HG03469 (cell line): Measurements from ENCODE around the gene UNC119.
"Not testable (repeated sequence)": the region's sequence is repeated elsewhere in the genome, so short reads cannot be mapped to it uniquely, and the experiment has no call there.

Source experiments
- ATAC-seq: cut with Tn5 transposase; IDR thresholded peaks from one replicate; pipeline ENCODE4 v1.9.1; 2021; ENCODE audit warnings: mild to moderate bottlenecking, moderate library complexity, moderate number of reproducible peaks; ENCODE audit not compliant: unreplicated experiment

The UNC119 gene

GRCh38 chr17:28552176-28552999 is at the start of gene UNC119:
Gene UNC119 (minus strand): TSS chr17:28552624. CDS start chr17:28552557, 67 bp downstream.
- ATAC-seq, result no peak

GRCh38 chr17:28599311-28600184 is 47.1 kb upstream of the UNC119 start:
- ATAC-seq, result peak; percentile 34

GRCh38 chr17:28598799-28599310 is 46.4 kb upstream of the UNC119 start, which contains the start of gene SPAG5:
Gene SPAG5 (minus strand): TSS chr17:28599025. CDS start chr17:28598946, 79 bp downstream.
- ATAC-seq, result peak; percentile 57

- no peak for ATAC-seq
Measured at GRCh38 chr17:28598389-28598788, 46.0 kb upstream of the UNC119 start.

GRCh38 chr17:28597606-28598383 is 45.4 kb upstream of the UNC119 start:
- ATAC-seq, result no peak

GRCh38 chr17:28592260-28592659 is 39.8 kb upstream of the UNC119 start:
- no peak for ATAC-seq

GRCh38 chr17:28585851-28586250 is 33.4 kb upstream of the UNC119 start:
- no peak for ATAC-seq

GRCh38 chr17:28584434-28584833 is 32.0 kb upstream of the UNC119 start:
- ATAC-seq, result no peak

GRCh38 chr17:28582513-28582912 is 30.1 kb upstream of the UNC119 start:
- no peak for ATAC-seq

GRCh38 chr17:28580959-28581358 is 28.5 kb upstream of the UNC119 start:
- ATAC-seq, result no peak

GRCh38 chr17:28579526-28579925 is 27.1 kb upstream of the UNC119 start:
- ATAC-seq, result no peak

GRCh38 chr17:28578246-28579195 is 26.1 kb upstream of the UNC119 start:
- no peak for ATAC-seq

GRCh38 chr17:28577466-28577824 is 25.0 kb upstream of the UNC119 start:
- ATAC-seq, result no peak

GRCh38 chr17:28576758-28577465 is 24.5 kb upstream of the UNC119 start, which contains the start of gene ALDOC:
Gene ALDOC (minus strand): TSS chr17:28576895. CDS start chr17:28575532, 1,363 bp downstream.
- peak; percentile 70 for ATAC-seq

- ATAC-seq, result not testable (repeated sequence)
Measured at GRCh38 chr17:28576016-28576415, 23.6 kb upstream of the UNC119 start.

GRCh38 chr17:28575126-28575795 is 22.8 kb upstream of the UNC119 start:
- ATAC-seq, result no peak

- no peak for ATAC-seq
Measured at GRCh38 chr17:28574526-28574925, 22.1 kb upstream of the UNC119 start.

- no peak for ATAC-seq
Measured at GRCh38 chr17:28573966-28574480, 21.6 kb upstream of the UNC119 start.
